ENCODE measurements around the gene GCHFR.

DNA sequence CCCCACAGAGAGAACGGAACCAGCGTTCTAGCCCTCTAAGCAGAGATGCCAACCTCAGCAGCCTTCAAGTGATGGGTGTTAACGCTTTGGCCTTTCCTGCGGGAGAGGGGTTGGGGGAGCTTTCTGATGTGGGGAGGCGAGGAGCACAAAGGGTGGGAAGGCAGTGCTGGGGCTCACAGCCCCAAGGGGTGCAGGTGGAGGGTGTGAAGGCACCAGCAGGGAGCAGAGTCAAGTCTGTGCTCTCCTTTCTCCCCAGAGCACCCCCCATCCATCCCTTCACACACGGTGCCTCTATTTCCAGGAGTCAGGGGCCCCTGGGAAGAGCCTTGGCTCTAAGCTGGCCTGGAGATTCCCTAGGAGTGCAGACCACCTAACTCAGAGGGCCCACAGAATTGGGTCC is 10.0 kb downstream of the GCHFR start:
- TF ChIP-seq CTCF (IDR thresholded peaks at IDR 0.05; ENCODE audit: low read length): no peak
- TF ChIP-seq EZH2 (optimal IDR thresholded peaks at IDR 0.05; ENCODE audit: low read depth, low read length): no peak
- no peak for TF ChIP-seq EZH2phosphoT487 (IDR thresholded peaks at IDR 0.05; ENCODE audit: low read length)

Data from MM.1S (cell line).